H7 (cell line): ENCODE data around the gene BZW2. TPM values are rescaled to one million over a fixed set of nuclear protein-coding genes. Genes with fewer than 3 reads are reported as not detected.

Experiments
- DNase-seq: peaks from one replicate; pipeline ENCODE4 v3.0.0; 2012
- H3K27me3 ChIP-seq: 2 replicates; pipeline ENCODE4 v1.6.0; 2011; ENCODE audit warnings: mild to moderate bottlenecking, low read length; ENCODE audit not compliant: control insufficient read depth, insufficient read depth
- H3K36me3 ChIP-seq: replicated peaks from 2 replicates; pipeline ENCODE4 v1.5.1; 2011; ENCODE audit warnings: low read length; ENCODE audit not compliant: control insufficient read depth, insufficient read depth
- H3K4me3 ChIP-seq: 2 replicates; pipeline ENCODE4 v1.5.1; 2011; ENCODE audit warnings: low read depth, mild to moderate bottlenecking, control low read depth, low read length, moderate library complexity; ENCODE audit not compliant: insufficient read depth
- total RNA-seq: library from RNA; depleted of rRNA; stranded (reverse); fragments of >200 nt; shearing (Covaris generic); gene quantifications from 2 replicates; pipeline ENCODE4 v1.2.3, GENCODE V29; 2014

BZW2 gene
- total RNA-seq, 1 experiment from 2014 or later = 99.0 TPM

DNA sequence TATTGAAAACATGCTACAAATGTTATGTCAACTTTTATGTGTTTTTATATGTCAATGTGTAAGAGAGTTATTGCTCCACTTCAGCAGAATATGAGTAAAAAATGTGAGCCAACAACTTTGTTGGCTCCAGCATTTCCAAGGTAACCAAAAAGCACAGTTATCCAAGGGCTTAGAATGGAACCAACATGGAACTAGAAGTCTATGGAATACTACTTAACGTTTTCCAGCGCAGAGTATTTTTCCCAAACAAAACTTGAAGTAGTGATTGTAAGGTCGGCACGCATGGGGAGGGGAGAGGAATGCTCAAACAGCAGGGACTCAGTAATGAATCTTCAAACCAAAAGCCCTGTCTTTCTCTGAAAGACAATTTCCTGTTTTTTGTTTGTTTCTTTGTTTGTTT is 62.5 kb downstream of the BZW2 start:
- Histone ChIP-seq H3K27me3 (no peaks in the 10 kb centered on the region), H3K36me3 (peaks cover 3% of the 10 kb centered on the region), H3K4me3 (no peak overlapping the region)
- DNase-seq = no peak

DNA sequence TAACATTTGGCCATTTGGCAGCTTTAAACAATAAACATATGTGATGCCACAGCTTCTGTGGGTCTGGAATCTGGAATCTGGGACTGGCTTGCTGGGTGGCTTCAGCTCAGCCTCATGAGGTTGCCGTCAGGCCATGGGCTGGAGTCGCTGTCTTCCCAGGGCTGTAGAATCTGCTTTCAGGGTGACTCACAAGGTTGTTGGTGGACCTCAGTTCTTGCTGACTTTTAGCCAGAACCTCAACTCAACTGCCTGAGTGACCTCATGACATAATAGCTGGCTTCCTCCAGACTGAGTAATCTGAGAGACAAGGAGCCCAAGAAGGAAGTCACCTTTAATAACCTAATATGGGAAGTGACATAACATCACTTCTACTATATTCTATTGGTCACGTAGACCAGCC is 63.0 kb downstream of the BZW2 start:
- no peak overlapping the region for H3K4me3 ChIP-seq
- no peak for DNase-seq
- H3K36me3 ChIP-seq = peaks cover 3% of the 10 kb centered on the region
- no peaks in the 10 kb centered on the region for H3K27me3 ChIP-seq

DNA sequence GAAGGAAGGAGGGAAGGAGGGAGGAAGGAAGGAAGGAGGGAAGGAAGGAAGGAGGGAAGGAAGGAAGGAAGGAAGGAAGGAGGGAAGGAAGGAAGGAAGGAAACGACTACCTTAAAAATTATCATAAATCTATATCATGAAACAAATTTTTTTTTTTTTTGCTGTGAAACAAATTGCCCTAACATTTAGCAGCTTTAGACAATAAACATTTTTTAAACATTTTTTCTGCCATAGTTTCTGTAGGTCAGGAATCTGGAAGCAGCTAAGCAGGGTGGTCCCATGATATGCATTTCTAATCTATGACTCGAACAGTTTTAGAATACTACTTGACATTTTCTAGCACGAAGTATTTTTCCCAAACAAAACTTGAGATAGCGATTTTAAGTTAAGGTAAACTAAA is 64.7 kb downstream of the BZW2 start:
- no peak overlapping the region for H3K4me3 ChIP-seq
- no peak for DNase-seq
- no peaks in the 10 kb centered on the region for H3K27me3 ChIP-seq
- H3K36me3 ChIP-seq = no peaks in the 10 kb centered on the region; the same call in 1 of the 2 replicates

DNA sequence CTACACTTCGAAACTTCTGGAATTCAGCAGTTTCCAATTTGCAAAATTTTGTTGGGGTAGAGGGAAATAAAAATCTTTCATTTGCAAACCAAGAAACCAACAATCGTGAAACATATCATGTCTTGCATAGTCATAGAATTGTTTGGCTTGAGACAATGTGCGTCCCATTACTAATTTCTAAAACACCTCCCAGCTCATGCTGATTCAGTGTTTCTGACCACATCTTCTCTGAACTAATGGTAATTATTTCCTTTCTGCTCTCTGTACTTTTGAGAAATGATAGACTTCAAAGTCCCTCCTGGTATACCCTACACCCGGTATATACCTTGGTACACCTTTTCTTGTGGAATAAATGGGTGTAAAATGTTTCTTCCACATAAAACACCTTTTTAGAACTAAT is 65.7 kb downstream of the BZW2 start:
- no peaks in the 10 kb centered on the region for H3K36me3 ChIP-seq
- DNase-seq = no peak
- H3K4me3 ChIP-seq = no peak overlapping the region
- no peaks in the 10 kb centered on the region for H3K27me3 ChIP-seq

- H3K27me3 ChIP-seq = no peaks in the 10 kb centered on the region
- no peaks in the 10 kb centered on the region for H3K36me3 ChIP-seq
- no peak overlapping the region for H3K4me3 ChIP-seq
- no peak for DNase-seq
These were observed 66.9 kb downstream of the BZW2 start for GRCh38 chr7:16712916-16713315.

DNA sequence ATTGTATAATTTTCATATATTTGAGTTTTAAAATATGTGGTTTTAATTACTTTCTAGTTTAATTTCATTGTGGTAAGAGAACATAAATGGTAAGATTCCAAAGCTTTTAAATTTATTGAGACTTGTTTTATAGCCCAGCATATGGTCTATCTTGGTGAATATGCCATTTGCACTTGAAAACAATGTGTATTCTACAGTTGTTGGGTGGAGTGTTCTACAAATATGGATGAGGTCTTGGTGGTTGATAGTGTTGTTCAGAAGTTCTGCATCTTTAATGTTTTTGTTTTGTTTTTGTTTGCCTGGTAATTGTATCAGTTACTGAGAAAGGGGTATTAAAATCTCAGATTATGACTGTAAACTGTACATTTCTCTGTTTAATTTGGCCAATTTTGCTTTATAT is 69.9 kb downstream of the BZW2 start:
- DNase-seq = no peak
- no peaks in the 10 kb centered on the region for H3K27me3 ChIP-seq

DNA sequence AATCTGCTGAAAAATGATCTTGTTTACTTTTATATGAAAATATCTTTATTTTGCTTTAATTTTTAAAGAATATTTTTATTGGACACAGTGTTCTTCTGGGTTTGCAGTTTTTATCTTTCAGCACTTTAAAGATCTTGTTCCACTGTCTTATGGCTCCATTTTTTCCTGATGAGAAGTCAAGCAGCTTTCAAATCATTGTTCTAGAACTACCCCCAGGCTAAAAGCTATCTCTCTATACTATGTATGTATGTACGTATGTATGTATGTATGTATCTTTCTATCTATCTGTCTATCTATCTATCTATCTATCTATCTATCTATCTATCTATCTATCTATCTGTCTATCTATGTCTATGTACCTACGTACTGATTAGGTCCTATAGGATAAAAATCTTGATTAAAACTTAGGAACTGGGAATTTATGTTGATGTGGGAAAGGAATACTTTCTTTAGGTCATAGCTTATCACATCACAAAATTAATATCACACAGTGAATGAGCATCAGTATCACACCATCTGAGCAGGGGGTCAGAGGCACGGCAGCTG is 72.2 kb downstream of the BZW2 start:
- no peak for DNase-seq
- Histone ChIP-seq H3K4me3 (no peak overlapping the region), H3K36me3 (no peaks in the 10 kb centered on the region), H3K27me3 (no peaks in the 10 kb centered on the region)

More for the DNA sequence above, 69.9 kb downstream of the BZW2 start:
- Histone ChIP-seq H3K36me3 (no peaks in the 10 kb centered on the region), H3K4me3 (no peak overlapping the region)

DNA sequence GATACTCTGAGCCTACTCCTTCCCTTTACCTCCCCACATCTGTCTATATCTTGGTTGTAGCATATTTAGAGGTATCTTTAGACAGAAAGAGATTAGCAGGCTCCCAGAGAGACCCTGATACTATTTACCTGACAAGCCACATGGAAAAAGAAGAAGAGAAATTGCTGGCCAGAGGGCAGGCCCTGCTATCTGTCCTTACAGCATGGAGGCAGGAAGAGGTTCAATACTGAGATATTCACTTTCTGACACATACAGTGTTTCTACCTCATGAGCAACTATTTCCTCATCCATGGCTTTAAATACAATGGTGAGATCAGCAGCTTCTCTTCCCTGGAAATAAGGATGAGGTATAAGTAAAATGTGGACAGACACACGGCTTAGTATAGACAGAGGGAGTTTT is 73.7 kb downstream of the BZW2 start:
- no peaks in the 10 kb centered on the region for H3K36me3 ChIP-seq
- no peak overlapping the region for H3K4me3 ChIP-seq
- no peaks in the 10 kb centered on the region for H3K27me3 ChIP-seq
- DNase-seq = no peak

DNA sequence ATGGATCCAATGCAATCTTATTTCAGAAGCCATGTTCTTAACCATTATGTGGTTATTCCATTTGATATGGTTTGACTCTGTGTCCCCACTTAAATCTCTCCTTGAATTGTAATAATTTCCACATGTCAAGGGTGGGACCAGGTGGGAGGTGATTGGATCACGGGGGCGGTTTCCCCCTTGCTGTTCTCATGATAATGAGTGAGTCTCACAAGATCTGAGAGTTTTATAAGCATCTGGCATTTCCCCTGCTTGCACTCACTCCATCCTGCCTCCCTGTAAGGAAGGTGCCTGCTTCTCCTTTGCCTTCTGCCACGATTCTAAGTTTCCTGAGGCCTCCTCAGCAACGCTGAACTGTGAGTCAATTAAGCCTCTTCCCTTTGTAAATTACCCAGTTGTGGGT is 75.6 kb downstream of the BZW2 start:
- DNase-seq = no peak
- no peaks in the 10 kb centered on the region for H3K36me3 ChIP-seq
- H3K27me3 ChIP-seq = no peaks in the 10 kb centered on the region
- no peak overlapping the region for H3K4me3 ChIP-seq

DNA sequence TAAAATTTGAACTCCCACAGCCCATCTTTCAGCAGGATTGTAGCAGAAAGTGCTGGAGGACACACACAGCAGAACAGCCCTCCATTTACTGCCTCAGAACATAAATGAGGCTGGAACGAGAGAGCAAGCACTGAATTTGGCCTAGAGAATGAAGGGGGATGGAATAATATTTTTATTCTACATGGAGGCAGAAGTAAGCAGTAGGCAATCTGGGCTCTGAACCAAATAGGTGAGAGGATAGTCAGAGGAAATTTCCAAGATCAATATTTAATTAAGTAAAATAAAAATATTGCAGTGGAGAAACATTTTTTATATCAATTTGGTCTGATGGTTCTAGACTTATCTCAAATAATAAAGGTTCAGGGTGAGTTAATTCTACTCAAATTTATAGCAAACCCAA is 78.4 kb downstream of the BZW2 start:
- H3K4me3 ChIP-seq = no peak overlapping the region
- no peaks in the 10 kb centered on the region for H3K27me3 ChIP-seq
- no peaks in the 10 kb centered on the region for H3K36me3 ChIP-seq
- DNase-seq = no peak

GRCh38 chr7:16726189-16726588 is 80.2 kb downstream of the BZW2 start:
- Histone ChIP-seq H3K27me3 (no peaks in the 10 kb centered on the region), H3K36me3 (no peaks in the 10 kb centered on the region), H3K4me3 (no peak overlapping the region)
- no peak for DNase-seq

DNA sequence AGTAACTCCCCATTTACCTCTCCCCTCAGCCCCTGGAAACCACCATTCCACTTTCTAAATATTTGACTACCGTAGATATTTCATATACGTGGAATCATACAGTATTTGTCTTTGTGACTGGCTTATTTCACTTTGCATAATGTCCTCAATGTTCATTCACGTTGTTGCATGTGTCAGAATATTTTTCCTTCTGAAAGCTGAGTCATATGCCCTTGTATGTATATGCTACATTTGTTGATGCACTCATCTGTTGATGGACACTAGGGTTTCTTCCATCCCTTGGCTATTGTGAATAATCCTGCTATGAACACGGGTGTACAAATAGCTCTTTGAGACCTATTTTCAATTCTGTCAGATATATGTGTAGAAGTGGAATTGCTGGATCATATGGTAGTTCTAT is 81.8 kb downstream of the BZW2 start:
- H3K36me3 ChIP-seq = no peaks in the 10 kb centered on the region
- no peak for DNase-seq
- H3K4me3 ChIP-seq = no peak overlapping the region
- H3K27me3 ChIP-seq = no peaks in the 10 kb centered on the region

- H3K36me3 ChIP-seq = no peaks in the 10 kb centered on the region
- no peak overlapping the region for H3K4me3 ChIP-seq
- no peak for DNase-seq
- H3K27me3 ChIP-seq = no peaks in the 10 kb centered on the region
These were observed 82.8 kb downstream of the BZW2 start for GRCh38 chr7:16728811-16729210.

GRCh38 chr7:16729541-16729940 is 83.6 kb downstream of the BZW2 start:
- DNase-seq = no peak
- Histone ChIP-seq H3K36me3 (no peaks in the 10 kb centered on the region), H3K27me3 (no peaks in the 10 kb centered on the region), H3K4me3 (no peak overlapping the region)

- H3K36me3 ChIP-seq = no peaks in the 10 kb centered on the region
- no peak overlapping the region for H3K4me3 ChIP-seq
- H3K27me3 ChIP-seq = no peaks in the 10 kb centered on the region
These were observed 85.0 kb downstream of the BZW2 start for GRCh38 chr7:16730937-16731336.

DNA sequence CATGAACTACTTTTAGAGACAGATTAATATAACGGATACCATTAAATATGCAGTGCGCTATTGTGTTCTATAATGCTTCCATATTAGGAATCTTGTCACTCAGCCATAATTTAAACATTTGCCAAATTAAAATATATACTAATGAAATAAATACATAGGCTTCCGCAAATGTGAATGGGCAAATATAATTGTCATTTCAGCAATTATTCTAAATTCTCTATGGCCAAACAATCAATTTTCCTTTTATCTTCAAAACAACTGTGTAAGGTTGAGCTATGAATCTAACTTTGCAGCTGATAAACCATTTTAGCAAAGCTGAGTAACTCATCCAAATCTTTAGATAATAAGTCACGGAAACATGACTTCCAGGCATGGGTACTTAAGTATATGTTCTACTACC is 86.8 kb downstream of the BZW2 start:
- DNase-seq = no peak
- no peaks in the 10 kb centered on the region for H3K36me3 ChIP-seq
- no peaks in the 10 kb centered on the region for H3K27me3 ChIP-seq
- H3K4me3 ChIP-seq = no peak overlapping the region

More at GRCh38 chr7:16730937-16731336, 85.0 kb downstream of the BZW2 start:
- DNase-seq = no peak
